Breast epithelium (tissue), 3 donors: ENCODE results near the gene MAP7.

Source experiments
- POLR2A ChIP-seq: fragments of 450-650 bp; IDR thresholded peaks from one replicate; pipeline ENCODE4 v1.6.1; 2016; ENCODE audit warnings: antibody characterized with exemption, mild to moderate bottlenecking, moderate library complexity
- TF ChIP-seq, protein P1 (sequence below), 3 donors: fragments of 450-650 bp; IDR thresholded peaks; one replicate each; pipeline ENCODE4 v1.5.1; 2016 to 2017; ENCODE audit warnings: antibody characterized with exemption in 3 of 3, mild to moderate bottlenecking in 3 of 3, moderate library complexity in 3 of 3

DNA sequence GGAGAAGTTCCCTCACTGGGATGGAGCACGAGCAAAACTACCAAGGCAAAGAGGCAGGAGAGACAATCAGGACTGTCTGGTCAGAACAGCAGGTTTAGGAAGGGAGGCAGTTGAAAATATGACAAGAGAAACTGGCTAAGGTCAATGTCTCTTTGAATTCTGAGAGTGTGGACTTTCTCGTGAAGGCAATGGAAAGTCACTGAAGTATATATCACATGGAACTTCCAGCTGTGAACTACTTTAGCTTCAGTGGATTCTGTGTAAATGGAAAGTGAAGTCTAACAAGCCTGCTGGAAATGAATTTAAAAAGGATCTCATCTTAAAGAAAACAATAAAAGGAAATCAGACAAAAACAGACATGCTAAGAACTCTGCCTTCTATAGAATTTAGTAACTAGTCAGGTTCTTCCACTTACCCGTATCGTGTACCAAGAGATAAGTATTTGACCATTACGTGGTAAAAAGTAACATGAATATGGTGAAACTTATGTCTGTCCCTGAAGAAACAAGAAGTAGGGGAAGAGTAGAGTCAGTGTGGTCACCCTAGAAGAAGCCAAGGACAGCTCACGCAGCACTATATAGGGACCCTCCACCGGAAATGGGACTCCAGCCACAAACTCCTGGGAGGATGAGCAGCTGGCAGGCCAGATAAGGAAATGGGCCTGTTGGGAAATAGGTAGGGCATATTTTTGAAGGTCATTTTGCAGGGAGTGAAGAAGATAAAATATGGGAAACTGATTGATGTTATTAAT lies 123.4 kb downstream of the MAP7 start:
- TF ChIP-seq POLR2A, result no peak
- TF ChIP-seq, protein P1, sequence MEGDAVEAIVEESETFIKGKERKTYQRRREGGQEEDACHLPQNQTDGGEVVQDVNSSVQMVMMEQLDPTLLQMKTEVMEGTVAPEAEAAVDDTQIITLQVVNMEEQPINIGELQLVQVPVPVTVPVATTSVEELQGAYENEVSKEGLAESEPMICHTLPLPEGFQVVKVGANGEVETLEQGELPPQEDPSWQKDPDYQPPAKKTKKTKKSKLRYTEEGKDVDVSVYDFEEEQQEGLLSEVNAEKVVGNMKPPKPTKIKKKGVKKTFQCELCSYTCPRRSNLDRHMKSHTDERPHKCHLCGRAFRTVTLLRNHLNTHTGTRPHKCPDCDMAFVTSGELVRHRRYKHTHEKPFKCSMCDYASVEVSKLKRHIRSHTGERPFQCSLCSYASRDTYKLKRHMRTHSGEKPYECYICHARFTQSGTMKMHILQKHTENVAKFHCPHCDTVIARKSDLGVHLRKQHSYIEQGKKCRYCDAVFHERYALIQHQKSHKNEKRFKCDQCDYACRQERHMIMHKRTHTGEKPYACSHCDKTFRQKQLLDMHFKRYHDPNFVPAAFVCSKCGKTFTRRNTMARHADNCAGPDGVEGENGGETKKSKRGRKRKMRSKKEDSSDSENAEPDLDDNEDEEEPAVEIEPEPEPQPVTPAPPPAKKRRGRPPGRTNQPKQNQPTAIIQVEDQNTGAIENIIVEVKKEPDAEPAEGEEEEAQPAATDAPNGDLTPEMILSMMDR (IDR thresholded peaks at IDR 0.05), result no peak
